Measurements from ENCODE around the gene CC2D1B. TPM values are rescaled to one million over a fixed set of nuclear protein-coding genes. Genes with fewer than 3 reads are reported as not detected.

CC2D1B gene
- total and polyA plus RNA-seq, 2 donors (not counting 3 experiments of a cell fraction or from before 2014, with no cell fraction given) = 16.9 to 32.6 TPM

DNA sequence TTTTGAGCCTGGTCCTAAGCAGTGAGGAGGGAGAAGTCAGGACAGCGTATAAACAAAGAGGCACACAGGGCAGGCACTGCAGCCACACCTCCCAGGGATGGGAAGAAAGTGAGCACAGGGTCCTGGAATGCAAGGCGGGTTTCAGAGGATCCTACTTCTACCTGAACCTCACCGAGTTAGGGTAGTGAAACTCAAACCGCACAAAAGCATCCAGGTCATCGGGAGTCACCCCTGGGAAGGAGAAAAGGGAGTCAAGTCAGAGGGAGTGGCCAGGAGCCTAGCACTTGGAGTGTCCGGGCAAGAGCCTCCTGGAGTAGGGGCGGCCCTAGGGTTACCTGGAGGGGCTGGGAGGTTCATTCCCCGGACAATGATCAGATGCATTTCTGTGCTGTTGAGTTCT lies 10.6 kb downstream of the CC2D1B start:
- dilution Hi-C loops (cut with MboI; ENCODE audit: extremely low pct_ligation_motif_present, low sequenced_read_pairs) = no loop called here
- no peak for FAIRE-seq
- intact Hi-C loops (cut with micrococcal nuclease) = no loop called here

GRCh38 chr1:52352690-52353089 lies 13.3 kb downstream of the CC2D1B start:
- ChIA-PET POLR2A (no interaction called here), CTCF (no interaction called here)
- DNase-seq (ENCODE audit: low read depth, low spot score) (no peak), FAIRE-seq (no peak)
- BruUV-seq (replicated peaks) = TSS peak; percentile 20
- Histone ChIP-seq H3K79me2 (ENCODE audit: control insufficient read depth, insufficient read depth, low read length) (no peaks in the 10 kb centered on the region), H2AFZ (ENCODE audit: low read depth, low read length) (no peak overlapping the region), H3K9me1 (replicated peaks; ENCODE audit: control insufficient read depth, extremely low read depth, insufficient read depth, low read length) (no peaks in the 10 kb centered on the region), H3K9ac (replicated peaks; ENCODE audit: extremely low read depth, insufficient read depth, low read length) (no peak overlapping the region), H3K36me3 (ENCODE audit: control insufficient read depth in 2 of 2, extremely low read depth in 1 of 2, insufficient read depth in 2 of 2, low read length in 2 of 2) (peaks cover 32 to 49% of the 10 kb centered on the region in 2 experiments), H3K4me2 (ENCODE audit: insufficient read depth, low read length) (no peak overlapping the region), H3K27me3 (ENCODE audit: control insufficient read depth in 2 of 2, insufficient read depth in 2 of 2, low read length in 2 of 2) (no peaks in the 10 kb centered on the region), H4K20me1 (replicated peaks; ENCODE audit: control insufficient read depth, extremely low read depth, insufficient read depth, low read length) (no peaks in the 10 kb centered on the region), H3K9me3 (replicated peaks; ENCODE audit: control insufficient read depth, insufficient read depth, low read length) (no peaks in the 10 kb centered on the region), H3K27ac (ENCODE audit: insufficient read depth, low read depth, low read length) (no peak overlapping the region), H3K4me1 (ENCODE audit: control insufficient read depth, extremely low read depth, insufficient read depth, low read length) (no peaks in the 10 kb centered on the region), H3K4me3 (replicated peaks in 1 of 3; ENCODE audit: insufficient read depth in 1 of 3, low read depth in 1 of 3, low read length in 3 of 3) (no peak overlapping the region)
- intact Hi-C loops (cut with micrococcal nuclease) (no loop called here), dilution Hi-C loops (cut with MboI; ENCODE audit: extremely low pct_ligation_motif_present, low sequenced_read_pairs) (no loop called here)
- TF ChIP-seq, protein P1, sequence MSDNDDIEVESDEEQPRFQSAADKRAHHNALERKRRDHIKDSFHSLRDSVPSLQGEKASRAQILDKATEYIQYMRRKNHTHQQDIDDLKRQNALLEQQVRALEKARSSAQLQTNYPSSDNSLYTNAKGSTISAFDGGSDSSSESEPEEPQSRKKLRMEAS (IDR thresholded peaks at IDR 0.05; ENCODE audit: insufficient read depth, insufficient read length) = no peak
- TF ChIP-seq, protein P2, sequence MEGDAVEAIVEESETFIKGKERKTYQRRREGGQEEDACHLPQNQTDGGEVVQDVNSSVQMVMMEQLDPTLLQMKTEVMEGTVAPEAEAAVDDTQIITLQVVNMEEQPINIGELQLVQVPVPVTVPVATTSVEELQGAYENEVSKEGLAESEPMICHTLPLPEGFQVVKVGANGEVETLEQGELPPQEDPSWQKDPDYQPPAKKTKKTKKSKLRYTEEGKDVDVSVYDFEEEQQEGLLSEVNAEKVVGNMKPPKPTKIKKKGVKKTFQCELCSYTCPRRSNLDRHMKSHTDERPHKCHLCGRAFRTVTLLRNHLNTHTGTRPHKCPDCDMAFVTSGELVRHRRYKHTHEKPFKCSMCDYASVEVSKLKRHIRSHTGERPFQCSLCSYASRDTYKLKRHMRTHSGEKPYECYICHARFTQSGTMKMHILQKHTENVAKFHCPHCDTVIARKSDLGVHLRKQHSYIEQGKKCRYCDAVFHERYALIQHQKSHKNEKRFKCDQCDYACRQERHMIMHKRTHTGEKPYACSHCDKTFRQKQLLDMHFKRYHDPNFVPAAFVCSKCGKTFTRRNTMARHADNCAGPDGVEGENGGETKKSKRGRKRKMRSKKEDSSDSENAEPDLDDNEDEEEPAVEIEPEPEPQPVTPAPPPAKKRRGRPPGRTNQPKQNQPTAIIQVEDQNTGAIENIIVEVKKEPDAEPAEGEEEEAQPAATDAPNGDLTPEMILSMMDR (IDR thresholded peaks at IDR 0.05; ENCODE audit: extremely low read depth in 1 of 2, insufficient read depth in 1 of 2, low read depth in 1 of 2, low read length in 2 of 2) = no peak
- TF ChIP-seq POLR2A (IDR thresholded peaks at IDR 0.05; ENCODE audit: low read depth, low read length) (no peak), POLR2AphosphoS5 (IDR thresholded peaks at IDR 0.05; ENCODE audit: insufficient read depth, low read depth, low read length) (no peak), EZH2 (IDR thresholded peaks at IDR 0.05; ENCODE audit: borderline replicate concordance, low read depth, low read length, severe bottlenecking) (no peak), FOS (IDR thresholded peaks at IDR 0.05; ENCODE audit: borderline replicate concordance, insufficient read depth, low read length) (no peak), MYC (IDR thresholded peaks at IDR 0.05; ENCODE audit: low read depth, low read length) (no peak), GATA2 (IDR thresholded peaks at IDR 0.05; ENCODE audit: insufficient read depth, insufficient read length, low read depth, low read length) (no peak), JUN (IDR thresholded peaks at IDR 0.05; ENCODE audit: borderline replicate concordance, insufficient read depth, insufficient read length, low read depth) (no peak)

More for the DNA sequence above, 10.6 kb downstream of the CC2D1B start:
- Histone ChIP-seq H3K4me3 (replicated peaks in 1 of 3; ENCODE audit: insufficient read depth in 1 of 3, low read depth in 1 of 3, low read length in 3 of 3) (no peak overlapping the region), H2AFZ (ENCODE audit: low read depth, low read length) (no peak overlapping the region), H3K36me3 (ENCODE audit: control insufficient read depth in 2 of 2, extremely low read depth in 1 of 2, insufficient read depth in 2 of 2, low read length in 2 of 2) (peaks cover 36 to 74% of the 10 kb centered on the region in 2 experiments), H3K4me1 (ENCODE audit: control insufficient read depth, extremely low read depth, insufficient read depth, low read length) (no peaks in the 10 kb centered on the region), H3K27me3 (ENCODE audit: control insufficient read depth in 2 of 2, insufficient read depth in 2 of 2, low read length in 2 of 2) (no peaks in the 10 kb centered on the region), H3K9me3 (replicated peaks; ENCODE audit: control insufficient read depth, insufficient read depth, low read length) (no peaks in the 10 kb centered on the region), H3K79me2 (ENCODE audit: control insufficient read depth, insufficient read depth, low read length) (no peaks in the 10 kb centered on the region), H3K27ac (ENCODE audit: insufficient read depth, low read depth, low read length) (no peak overlapping the region), H3K9me1 (replicated peaks; ENCODE audit: control insufficient read depth, extremely low read depth, insufficient read depth, low read length) (no peaks in the 10 kb centered on the region), H4K20me1 (replicated peaks; ENCODE audit: control insufficient read depth, extremely low read depth, insufficient read depth, low read length) (no peaks in the 10 kb centered on the region), H3K9ac (replicated peaks; ENCODE audit: extremely low read depth, insufficient read depth, low read length) (no peak overlapping the region), H3K4me2 (ENCODE audit: insufficient read depth, low read length) (no peak overlapping the region)
- DNase-seq (ENCODE audit: low read depth, low spot score) = no peak
- ChIA-PET POLR2A (interaction anchor here (0.6 kb wide), 1 partner anchor 340 kb away, joined by 3 read pairs; no protein-coding TSS in a partner anchor), CTCF (no interaction called here)
- TF ChIP-seq GATA2 (IDR thresholded peaks at IDR 0.05; ENCODE audit: insufficient read depth, insufficient read length, low read depth, low read length) (no peak), EZH2 (IDR thresholded peaks at IDR 0.05; ENCODE audit: borderline replicate concordance, low read depth, low read length, severe bottlenecking) (no peak), MYC (IDR thresholded peaks at IDR 0.05; ENCODE audit: low read depth, low read length) (no peak)
- TF ChIP-seq, protein P1 (IDR thresholded peaks at IDR 0.05; ENCODE audit: insufficient read depth, insufficient read length) = no peak
- no TSS peak for BruUV-seq (replicated peaks)

Measured in endothelial cell of umbilical vein (primary cell).